ENCODE measurements around the gene CCDC149. TPM values are rescaled to one million over a fixed set of nuclear protein-coding genes. Genes with fewer than 3 reads are reported as not detected.

CCDC149 gene
- total and polyA plus RNA-seq, 2 of the 4 experiments (the other 2 are of a cell fraction): 6.7 to 7.0 TPM

DNA sequence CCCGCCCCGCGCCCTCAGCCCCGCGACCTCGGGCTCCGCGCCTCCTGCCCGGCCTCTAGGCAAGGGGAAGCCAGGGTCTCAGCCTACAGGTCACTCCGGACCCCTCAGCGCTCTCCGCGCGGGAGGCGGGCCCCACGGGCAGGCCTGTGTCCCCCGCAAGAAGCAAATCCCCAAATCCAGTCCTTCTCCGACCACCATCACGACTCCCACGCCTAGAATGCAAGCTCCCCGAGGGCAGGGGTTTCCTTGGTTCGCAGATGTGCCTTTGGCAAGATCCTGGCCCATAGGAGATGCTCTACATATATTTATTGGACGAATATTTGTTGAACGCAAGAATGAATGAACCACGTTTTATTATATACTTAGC, 260 bp upstream of the CCDC149 start:
- Histone ChIP-seq H4K8ac (ENCODE audit: low read depth in 2 of 2, low read length in 2 of 2) (peak overlapping the region; percentile 97 to 99), H3K56ac (ENCODE audit: extremely low read depth, insufficient read depth, low read length) (no peak overlapping the region; the same call in 1 of the 2 replicates), H2BK120ac (ENCODE audit: low read depth, low read length) (peak overlapping the region; percentile 75), H3K4me2 (ENCODE audit: low read depth, low read length) (peak overlapping the region; percentile 81), H3K27ac (ENCODE audit: insufficient read depth, low read length) (peak overlapping the region; percentile 56), H2AK9ac (replicated peaks; ENCODE audit: low read depth, low read length, poor library complexity) (peak overlapping the region; percentile 94), H4K20me1 (ENCODE audit: insufficient read depth, low read length) (no peaks in the 10 kb centered on the region), H3K14ac (replicated peaks; ENCODE audit: low read depth, low read length) (peak overlapping the region; percentile 57; the same call in 1 of the 2 replicates), H3K27me3 (ENCODE audit: control insufficient read depth, insufficient read depth, low read length) (no peaks in the 10 kb centered on the region), H3K9me1 (ENCODE audit: insufficient read depth, low read length) (0 out of 2 replicates have a peak, but pooled peaks cover 5% of the 10 kb centered on the region), H3K9ac (ENCODE audit: low read depth, low read length) (peak overlapping the region; percentile 88), H4K5ac (ENCODE audit: low read depth, low read length) (peak overlapping the region; percentile 99), H4K91ac (ENCODE audit: insufficient read depth, low read depth, low read length) (peak overlapping the region; percentile 90), H3K36me3 (ENCODE audit: control insufficient read depth, insufficient read depth, low read length) (peaks cover 4% of the 10 kb centered on the region; the same call in 1 of the 2 replicates), H3K4me1 (ENCODE audit: control insufficient read depth, insufficient read depth, low read length) (peaks cover 6% of the 10 kb centered on the region), H3K4me3 (ENCODE audit: insufficient read depth, low read depth, low read length) (peak overlapping the region; percentile 70), H2BK20ac (ENCODE audit: low read depth, low read length) (peak overlapping the region; percentile 11; the same call in 1 of the 2 replicates), H3K9me3 (ENCODE audit: control insufficient read depth, insufficient read depth, low read length) (no peaks in the 10 kb centered on the region), H2AFZ (replicated peaks; ENCODE audit: low read length, poor library complexity) (peak overlapping the region; percentile 97), H3K4ac (ENCODE audit: low read depth, low read length) (peak overlapping the region; percentile 88), H3K23ac (ENCODE audit: low read depth, low read length) (peak overlapping the region; percentile 88), H3K79me1 (ENCODE audit: low read depth in 1 of 2, low read length in 2 of 2) (peaks cover 4 to 15% of the 10 kb centered on the region in 2 experiments), H2BK5ac (ENCODE audit: low read depth, low read length, poor library complexity, severe bottlenecking) (peak overlapping the region; percentile 56), H3K18ac (ENCODE audit: low read depth, low read length) (peak overlapping the region; percentile 84), H2AK5ac (ENCODE audit: low read depth, low read length) (no peak overlapping the region), H2BK15ac (ENCODE audit: low read depth, low read length) (peak overlapping the region; percentile 92; the same call in 2 of the 3 replicates)
- ATAC-seq (ENCODE audit: low read depth) (no peak), DNase-seq (no peak)
- CTCF ChIA-PET: no interaction called here
- in situ Hi-C loops (cut with MboI; ENCODE audit: low sequenced_read_pairs): no loop called here
- POLR2A ChIA-PET (ENCODE audit: unreplicated experiment): no interaction called here
- dilution Hi-C loops (cut with HindIII; ENCODE audit: low sequenced_read_pairs, unreplicated experiment): no loop called here
- BruUV-seq (replicated peaks): no TSS peak
- WGBS, 2 experiments (ENCODE audit: extremely low coverage in 2 of 2, insufficient read length in 1 of 2): 0% methylated on average over 8 of the region's 25 CpGs; no CpG with 5 or more reads in 1 of the 2 experiments
- TF ChIP-seq CEBPB (IDR thresholded peaks at IDR 0.05; ENCODE audit: low read depth, low read length) (no peak), CHD1 (IDR thresholded peaks at IDR 0.05; ENCODE audit: low read depth, low read length) (no peak), FOS (IDR thresholded peaks at IDR 0.05; ENCODE audit: low read depth, low read length) (no peak), MXI1 (IDR thresholded peaks at IDR 0.05; ENCODE audit: borderline replicate concordance, low read depth, low read length) (no peak), RAD21 (IDR thresholded peaks at IDR 0.05; ENCODE audit: low read length) (no peak), BHLHE40 (IDR thresholded peaks at IDR 0.05; ENCODE audit: low read depth, low read length) (no peak), POLR2A (IDR thresholded peaks at IDR 0.05; ENCODE audit: low read depth, low read length) (no peak), MAFK (IDR thresholded peaks at IDR 0.05; ENCODE audit: low read depth, low read length) (no peak)
- TF ChIP-seq, protein P1, sequence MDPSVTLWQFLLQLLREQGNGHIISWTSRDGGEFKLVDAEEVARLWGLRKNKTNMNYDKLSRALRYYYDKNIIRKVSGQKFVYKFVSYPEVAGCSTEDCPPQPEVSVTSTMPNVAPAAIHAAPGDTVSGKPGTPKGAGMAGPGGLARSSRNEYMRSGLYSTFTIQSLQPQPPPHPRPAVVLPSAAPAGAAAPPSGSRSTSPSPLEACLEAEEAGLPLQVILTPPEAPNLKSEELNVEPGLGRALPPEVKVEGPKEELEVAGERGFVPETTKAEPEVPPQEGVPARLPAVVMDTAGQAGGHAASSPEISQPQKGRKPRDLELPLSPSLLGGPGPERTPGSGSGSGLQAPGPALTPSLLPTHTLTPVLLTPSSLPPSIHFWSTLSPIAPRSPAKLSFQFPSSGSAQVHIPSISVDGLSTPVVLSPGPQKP (IDR thresholded peaks at IDR 0.05; ENCODE audit: borderline replicate concordance, low read depth, low read length): no peak
- TF ChIP-seq, protein P2, sequence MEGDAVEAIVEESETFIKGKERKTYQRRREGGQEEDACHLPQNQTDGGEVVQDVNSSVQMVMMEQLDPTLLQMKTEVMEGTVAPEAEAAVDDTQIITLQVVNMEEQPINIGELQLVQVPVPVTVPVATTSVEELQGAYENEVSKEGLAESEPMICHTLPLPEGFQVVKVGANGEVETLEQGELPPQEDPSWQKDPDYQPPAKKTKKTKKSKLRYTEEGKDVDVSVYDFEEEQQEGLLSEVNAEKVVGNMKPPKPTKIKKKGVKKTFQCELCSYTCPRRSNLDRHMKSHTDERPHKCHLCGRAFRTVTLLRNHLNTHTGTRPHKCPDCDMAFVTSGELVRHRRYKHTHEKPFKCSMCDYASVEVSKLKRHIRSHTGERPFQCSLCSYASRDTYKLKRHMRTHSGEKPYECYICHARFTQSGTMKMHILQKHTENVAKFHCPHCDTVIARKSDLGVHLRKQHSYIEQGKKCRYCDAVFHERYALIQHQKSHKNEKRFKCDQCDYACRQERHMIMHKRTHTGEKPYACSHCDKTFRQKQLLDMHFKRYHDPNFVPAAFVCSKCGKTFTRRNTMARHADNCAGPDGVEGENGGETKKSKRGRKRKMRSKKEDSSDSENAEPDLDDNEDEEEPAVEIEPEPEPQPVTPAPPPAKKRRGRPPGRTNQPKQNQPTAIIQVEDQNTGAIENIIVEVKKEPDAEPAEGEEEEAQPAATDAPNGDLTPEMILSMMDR (conservative IDR thresholded peaks at IDR 0.05; ENCODE audit: low read depth, low read length): no peak
- intact Hi-C loops (cut with micrococcal nuclease): loop anchor here (5.0 kb wide), 2 partner anchors 331 to 426 kb away; partner anchors contain the start of gene DHX15

Data from IMR-90 (cell line).